GM12878 (cell line): ENCODE data around the gene HSD11B1.

Experiments
- BCL11A ChIP-seq: IDR thresholded peaks from 2 replicates; pipeline ENCODE4 v1.6.1; 2011; ENCODE audit warnings: low read depth, low read length
- CREB1 ChIP-seq: IDR thresholded peaks from 2 replicates; pipeline ENCODE4 v1.6.1; 2012; ENCODE audit warnings: low read depth, mild to moderate bottlenecking, inconsistent platforms
- EP300 ChIP-seq, 2 experiments: fragments of 150-350 bp in 1 of 2; IDR thresholded peaks; 2 replicates each; pipeline ENCODE4 v1.6.1; 2011 to 2012; ENCODE audit warnings: low read depth in 2 of 2, low read length in 2 of 2, borderline replicate concordance in 1 of 2, improper control_type of control experiment in 1 of 2, inconsistent platforms in 1 of 2; ENCODE audit not compliant: control insufficient read depth in 1 of 2
- POLR2A ChIP-seq: IDR thresholded peaks from 2 replicates; pipeline ENCODE4 v1.6.1; 2011; ENCODE audit warnings: low read depth, mild to moderate bottlenecking, low read length
- POLR2AphosphoS5 ChIP-seq: IDR thresholded peaks from 2 replicates; pipeline ENCODE4 v1.6.1; 2011; ENCODE audit warnings: mild to moderate bottlenecking, low read length, inconsistent platforms
- SIN3A ChIP-seq: IDR thresholded peaks from 2 replicates; pipeline ENCODE4 v1.6.1; 2012; ENCODE audit warnings: low read depth, low read length, improper control_type of control experiment
- TCF12 ChIP-seq: IDR thresholded peaks from 2 replicates; pipeline ENCODE4 v1.6.1; 2011; ENCODE audit warnings: low read depth, mild to moderate bottlenecking, low read length
- ZNF207 ChIP-seq: fragments of 450-650 bp; IDR thresholded peaks from 2 replicates; pipeline ENCODE4 v1.6.1; 2014; ENCODE audit warnings: antibody characterized with exemption, mild to moderate bottlenecking, borderline replicate concordance
- TF ChIP-seq, protein P1 (sequence below): IDR thresholded peaks from 2 replicates; pipeline ENCODE4 v1.6.1; 2012; ENCODE audit warnings: mild to moderate bottlenecking, low read depth, low read length
- TF ChIP-seq, protein P2 (sequence below), 3 experiments: IDR thresholded peaks in 2 of 3; conservative IDR thresholded peaks in 1 of 3; 2 replicates each; pipeline ENCODE4 v1.5.1; 2011; ENCODE audit warnings: low read depth in 3 of 3, low read length in 3 of 3, mild to moderate bottlenecking in 3 of 3, control low read depth in 2 of 3, moderate library complexity in 2 of 3, inconsistent platforms in 1 of 3, mixed read lengths in 1 of 3; ENCODE audit not compliant: control insufficient read depth in 2 of 3, insufficient read depth in 1 of 3; ENCODE audit errors: extremely low read depth in 1 of 3
- TF ChIP-seq, protein P3 (sequence below): IDR thresholded peaks from 2 replicates; pipeline ENCODE4 v1.6.1; 2011; ENCODE audit warnings: borderline replicate concordance, low read depth, mild to moderate bottlenecking, moderate library complexity, low read length; ENCODE audit not compliant: insufficient read depth, poor library complexity, severe bottlenecking
- TF ChIP-seq, protein P4 (sequence below): fragments of 450-650 bp; IDR thresholded peaks from 2 replicates; pipeline ENCODE4 v1.6.1; 2017; ENCODE audit warnings: mild to moderate bottlenecking

DNA sequence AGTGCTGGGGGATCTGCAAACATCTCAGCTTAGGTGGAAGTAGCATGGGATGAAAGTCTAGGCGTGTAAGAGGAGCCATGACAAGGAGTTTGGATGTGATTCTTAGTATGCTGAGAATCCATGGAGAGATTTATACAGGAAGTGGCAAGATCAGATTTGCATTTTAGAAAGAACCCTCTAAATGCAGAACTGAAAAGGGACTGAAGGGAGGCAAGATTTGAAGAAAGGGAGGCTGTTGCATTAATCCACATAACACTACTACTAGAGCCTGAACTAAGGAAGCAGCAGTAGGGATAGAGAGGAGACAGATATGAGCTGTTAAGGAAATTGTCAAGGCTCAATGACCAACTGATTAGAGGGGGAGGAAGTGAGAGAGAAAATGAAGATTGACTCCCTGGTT, 69.9 kb downstream of the HSD11B1 start:
- TF ChIP-seq, protein P1, sequence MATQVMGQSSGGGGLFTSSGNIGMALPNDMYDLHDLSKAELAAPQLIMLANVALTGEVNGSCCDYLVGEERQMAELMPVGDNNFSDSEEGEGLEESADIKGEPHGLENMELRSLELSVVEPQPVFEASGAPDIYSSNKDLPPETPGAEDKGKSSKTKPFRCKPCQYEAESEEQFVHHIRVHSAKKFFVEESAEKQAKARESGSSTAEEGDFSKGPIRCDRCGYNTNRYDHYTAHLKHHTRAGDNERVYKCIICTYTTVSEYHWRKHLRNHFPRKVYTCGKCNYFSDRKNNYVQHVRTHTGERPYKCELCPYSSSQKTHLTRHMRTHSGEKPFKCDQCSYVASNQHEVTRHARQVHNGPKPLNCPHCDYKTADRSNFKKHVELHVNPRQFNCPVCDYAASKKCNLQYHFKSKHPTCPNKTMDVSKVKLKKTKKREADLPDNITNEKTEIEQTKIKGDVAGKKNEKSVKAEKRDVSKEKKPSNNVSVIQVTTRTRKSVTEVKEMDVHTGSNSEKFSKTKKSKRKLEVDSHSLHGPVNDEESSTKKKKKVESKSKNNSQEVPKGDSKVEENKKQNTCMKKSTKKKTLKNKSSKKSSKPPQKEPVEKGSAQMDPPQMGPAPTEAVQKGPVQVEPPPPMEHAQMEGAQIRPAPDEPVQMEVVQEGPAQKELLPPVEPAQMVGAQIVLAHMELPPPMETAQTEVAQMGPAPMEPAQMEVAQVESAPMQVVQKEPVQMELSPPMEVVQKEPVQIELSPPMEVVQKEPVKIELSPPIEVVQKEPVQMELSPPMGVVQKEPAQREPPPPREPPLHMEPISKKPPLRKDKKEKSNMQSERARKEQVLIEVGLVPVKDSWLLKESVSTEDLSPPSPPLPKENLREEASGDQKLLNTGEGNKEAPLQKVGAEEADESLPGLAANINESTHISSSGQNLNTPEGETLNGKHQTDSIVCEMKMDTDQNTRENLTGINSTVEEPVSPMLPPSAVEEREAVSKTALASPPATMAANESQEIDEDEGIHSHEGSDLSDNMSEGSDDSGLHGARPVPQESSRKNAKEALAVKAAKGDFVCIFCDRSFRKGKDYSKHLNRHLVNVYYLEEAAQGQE: no peak
- TF ChIP-seq CREB1 (no peak), POLR2AphosphoS5 (no peak), TCF12 (no peak), SIN3A (no peak), ZNF207 (no peak), EP300 (IDR thresholded peaks at IDR 0.05; ENCODE audit: borderline replicate concordance in 1 of 2, control insufficient read depth in 1 of 2, low read depth in 2 of 2, low read length in 2 of 2) (no peak; a peak in 1 of 4 replicates), BCL11A (no peak), POLR2A (no peak)
- TF ChIP-seq, protein P2, sequence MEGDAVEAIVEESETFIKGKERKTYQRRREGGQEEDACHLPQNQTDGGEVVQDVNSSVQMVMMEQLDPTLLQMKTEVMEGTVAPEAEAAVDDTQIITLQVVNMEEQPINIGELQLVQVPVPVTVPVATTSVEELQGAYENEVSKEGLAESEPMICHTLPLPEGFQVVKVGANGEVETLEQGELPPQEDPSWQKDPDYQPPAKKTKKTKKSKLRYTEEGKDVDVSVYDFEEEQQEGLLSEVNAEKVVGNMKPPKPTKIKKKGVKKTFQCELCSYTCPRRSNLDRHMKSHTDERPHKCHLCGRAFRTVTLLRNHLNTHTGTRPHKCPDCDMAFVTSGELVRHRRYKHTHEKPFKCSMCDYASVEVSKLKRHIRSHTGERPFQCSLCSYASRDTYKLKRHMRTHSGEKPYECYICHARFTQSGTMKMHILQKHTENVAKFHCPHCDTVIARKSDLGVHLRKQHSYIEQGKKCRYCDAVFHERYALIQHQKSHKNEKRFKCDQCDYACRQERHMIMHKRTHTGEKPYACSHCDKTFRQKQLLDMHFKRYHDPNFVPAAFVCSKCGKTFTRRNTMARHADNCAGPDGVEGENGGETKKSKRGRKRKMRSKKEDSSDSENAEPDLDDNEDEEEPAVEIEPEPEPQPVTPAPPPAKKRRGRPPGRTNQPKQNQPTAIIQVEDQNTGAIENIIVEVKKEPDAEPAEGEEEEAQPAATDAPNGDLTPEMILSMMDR (IDR thresholded peaks at IDR 0.05 in 2 of 3, conservative IDR thresholded peaks at IDR 0.05 in 1 of 3; ENCODE audit: control insufficient read depth in 2 of 3, extremely low read depth in 1 of 3, insufficient read depth in 1 of 3, low read depth in 3 of 3, low read length in 3 of 3): no peak
- TF ChIP-seq, protein P3, sequence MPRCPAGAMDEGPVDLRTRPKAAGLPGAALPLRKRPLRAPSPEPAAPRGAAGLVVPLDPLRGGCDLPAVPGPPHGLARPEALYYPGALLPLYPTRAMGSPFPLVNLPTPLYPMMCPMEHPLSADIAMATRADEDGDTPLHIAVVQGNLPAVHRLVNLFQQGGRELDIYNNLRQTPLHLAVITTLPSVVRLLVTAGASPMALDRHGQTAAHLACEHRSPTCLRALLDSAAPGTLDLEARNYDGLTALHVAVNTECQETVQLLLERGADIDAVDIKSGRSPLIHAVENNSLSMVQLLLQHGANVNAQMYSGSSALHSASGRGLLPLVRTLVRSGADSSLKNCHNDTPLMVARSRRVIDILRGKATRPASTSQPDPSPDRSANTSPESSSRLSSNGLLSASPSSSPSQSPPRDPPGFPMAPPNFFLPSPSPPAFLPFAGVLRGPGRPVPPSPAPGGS: no peak
- TF ChIP-seq, protein P4, sequence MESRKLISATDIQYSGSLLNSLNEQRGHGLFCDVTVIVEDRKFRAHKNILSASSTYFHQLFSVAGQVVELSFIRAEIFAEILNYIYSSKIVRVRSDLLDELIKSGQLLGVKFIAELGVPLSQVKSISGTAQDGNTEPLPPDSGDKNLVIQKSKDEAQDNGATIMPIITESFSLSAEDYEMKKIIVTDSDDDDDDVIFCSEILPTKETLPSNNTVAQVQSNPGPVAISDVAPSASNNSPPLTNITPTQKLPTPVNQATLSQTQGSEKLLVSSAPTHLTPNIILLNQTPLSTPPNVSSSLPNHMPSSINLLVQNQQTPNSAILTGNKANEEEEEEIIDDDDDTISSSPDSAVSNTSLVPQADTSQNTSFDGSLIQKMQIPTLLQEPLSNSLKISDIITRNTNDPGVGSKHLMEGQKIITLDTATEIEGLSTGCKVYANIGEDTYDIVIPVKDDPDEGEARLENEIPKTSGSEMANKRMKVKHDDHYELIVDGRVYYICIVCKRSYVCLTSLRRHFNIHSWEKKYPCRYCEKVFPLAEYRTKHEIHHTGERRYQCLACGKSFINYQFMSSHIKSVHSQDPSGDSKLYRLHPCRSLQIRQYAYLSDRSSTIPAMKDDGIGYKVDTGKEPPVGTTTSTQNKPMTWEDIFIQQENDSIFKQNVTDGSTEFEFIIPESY: no peak
